Endothelial cell of umbilical vein (primary cell): Measurements from ENCODE around the gene CPLANE2. TPM values are rescaled to one million over a fixed set of nuclear protein-coding genes. Genes with fewer than 3 reads are reported as not detected.

Source experiments
- BruUV-seq: library from RNA; stranded (reverse); fragments of 400-500 nt; replicated peaks from 2 replicates; lab custom pipeline; 2021; lab: Mats Ljungman, UMichigan
- CTCF ChIA-PET: fragments of 300-600, 350-600 bp; sonication (Branson Sonifier 250); formaldehyde crosslinking; loops from one replicate; lab custom pipeline; 2021; ENCODE audit warnings: antibody characterized with exemption, inconsistent platforms; lab: Charles Lee
- POLR2A ChIA-PET: fragments of 300-600, 350-600 bp; sonication (Branson Sonifier 250); formaldehyde crosslinking; loops from one replicate; lab custom pipeline; 2021; ENCODE audit warnings: antibody characterized with exemption, inconsistent platforms; lab: Charles Lee
- DNase-seq: peaks from one replicate; pipeline ENCODE4 v3.0.0-alpha.2; 2011; ENCODE audit warnings: low read depth, low spot score
- FAIRE-seq: peaks from 2 replicates; lab custom pipeline; 2011; peaks lifted over from hg19 to GRCh38; lab: Jason Lieb, UNC
- H2AFZ ChIP-seq: 2 replicates; pipeline ENCODE4 v1.6.0; 2012; ENCODE audit warnings: low read depth, low read length, control low read depth, inconsistent platforms
- H3K27ac ChIP-seq: 2 replicates; pipeline ENCODE4 v1.5.1; 2011; ENCODE audit warnings: low read depth, mild to moderate bottlenecking, control low read depth, low read length, moderate library complexity; ENCODE audit not compliant: insufficient read depth
- H3K27me3 ChIP-seq, 2 experiments: 2 replicates each; pipeline versions ENCODE4 v1.6.0 to v1.6.1; 2011; ENCODE audit warnings: low read length in 2 of 2, mixed read lengths in 1 of 2; ENCODE audit not compliant: control insufficient read depth in 2 of 2, insufficient read depth in 2 of 2
- H3K36me3 ChIP-seq, 2 experiments: 2 replicates in 1 of 2; 3 replicates in 1 of 2; pipeline ENCODE4 v1.5.1; 2011; ENCODE audit warnings: low read length in 2 of 2, mild to moderate bottlenecking in 1 of 2, moderate library complexity in 1 of 2; ENCODE audit not compliant: control insufficient read depth in 2 of 2, insufficient read depth in 2 of 2; ENCODE audit errors: extremely low read depth in 1 of 2
- H3K4me1 ChIP-seq: 3 replicates; pipeline ENCODE4 v1.5.1; 2011; ENCODE audit warnings: mild to moderate bottlenecking, low read length; ENCODE audit not compliant: control insufficient read depth, insufficient read depth; ENCODE audit errors: extremely low read depth
- H3K4me2 ChIP-seq: 2 replicates; pipeline ENCODE4 v1.6.1; 2011; ENCODE audit warnings: low read length, control low read depth, mixed read lengths; ENCODE audit not compliant: insufficient read depth
- H3K4me3 ChIP-seq, 3 experiments: fragments of 200-600 bp in 1 of 3; sonication (generic), shearing (Covaris generic) in 1 of 3; replicated peaks in 1 of 3; 2 replicates each; pipeline ENCODE4 v1.5.1; 2011 to 2016; ENCODE audit warnings: control low read depth in 3 of 3, low read length in 3 of 3, mild to moderate bottlenecking in 2 of 3, inconsistent platforms in 1 of 3, low read depth in 1 of 3, moderate library complexity in 1 of 3; ENCODE audit not compliant: insufficient read depth in 1 of 3
- H3K79me2 ChIP-seq: 2 replicates; pipeline ENCODE4 v1.6.0; 2012; ENCODE audit warnings: low read length, inconsistent platforms; ENCODE audit not compliant: control insufficient read depth, insufficient read depth
- H3K9ac ChIP-seq: replicated peaks from 2 replicates; pipeline ENCODE3; 2011; ENCODE audit warnings: low read length, control low read depth; ENCODE audit not compliant: insufficient read depth; ENCODE audit errors: extremely low read depth
- H3K9me1 ChIP-seq: replicated peaks from 3 replicates; pipeline ENCODE4 v1.6.0; 2011; ENCODE audit warnings: mild to moderate bottlenecking, low read length; ENCODE audit not compliant: control insufficient read depth, insufficient read depth; ENCODE audit errors: extremely low read depth
- H3K9me3 ChIP-seq: replicated peaks from 2 replicates; pipeline ENCODE4 v1.5.1; 2012; ENCODE audit warnings: low read length, inconsistent platforms; ENCODE audit not compliant: control insufficient read depth, insufficient read depth
- H4K20me1 ChIP-seq: replicated peaks from 2 replicates; pipeline ENCODE3; 2011; ENCODE audit warnings: mild to moderate bottlenecking, low read length; ENCODE audit not compliant: control insufficient read depth, insufficient read depth; ENCODE audit errors: extremely low read depth
- CTCF ChIP-seq, 2 donors: IDR thresholded peaks; 1 replicate in 1 of 2; 2 replicates in 1 of 2; pipeline ENCODE4 v1.5.1; 2011; ENCODE audit warnings: low read length in 2 of 2, mild to moderate bottlenecking in 2 of 2, moderate library complexity in 2 of 2, control low read depth in 1 of 2, inconsistent platforms in 1 of 2, low read depth in 1 of 2; ENCODE audit not compliant: insufficient read depth in 1 of 2; ENCODE audit errors: extremely low read depth in 1 of 2
- EZH2 ChIP-seq: IDR thresholded peaks from 2 replicates; pipeline ENCODE4 v1.6.1; 2012; ENCODE audit warnings: borderline replicate concordance, low read depth, mild to moderate bottlenecking, moderate library complexity, low read length, inconsistent platforms; ENCODE audit not compliant: severe bottlenecking
- FOS ChIP-seq: IDR thresholded peaks from 2 replicates; pipeline ENCODE4 v1.6.1; 2011; ENCODE audit warnings: mild to moderate bottlenecking, low read length, moderate library complexity, borderline replicate concordance; ENCODE audit not compliant: insufficient read depth
- GATA2 ChIP-seq: IDR thresholded peaks from 2 replicates; pipeline ENCODE4 v1.7.0; 2011; ENCODE audit warnings: low read depth, mild to moderate bottlenecking, moderate library complexity, mixed read lengths, low read length; ENCODE audit not compliant: insufficient read length, insufficient read depth
- JUN ChIP-seq: IDR thresholded peaks from 2 replicates; pipeline ENCODE4 v1.6.1; 2011; ENCODE audit warnings: borderline replicate concordance, low read depth; ENCODE audit not compliant: insufficient read length, insufficient read depth
- MAX ChIP-seq: IDR thresholded peaks from 2 replicates; pipeline ENCODE4 v1.6.1; 2011; ENCODE audit not compliant: insufficient read depth, insufficient read length
- MYC ChIP-seq: IDR thresholded peaks from one replicate; pipeline ENCODE4 v1.6.1; 2011; ENCODE audit warnings: mild to moderate bottlenecking, low read depth, low read length
- POLR2A ChIP-seq: IDR thresholded peaks from 2 replicates; pipeline ENCODE4 v1.6.1; 2012; ENCODE audit warnings: low read depth, mild to moderate bottlenecking, control low read depth, low read length
- POLR2AphosphoS5 ChIP-seq: IDR thresholded peaks from 2 replicates; pipeline ENCODE4 v1.6.1; 2012; ENCODE audit warnings: low read depth, mild to moderate bottlenecking, control low read depth, low read length, moderate library complexity; ENCODE audit not compliant: insufficient read depth
- dilution Hi-C: fragments of 300-500 bp; cut with MboI; formaldehyde crosslinking; loops from one replicate; pipeline ENCODE4 v1.15.0; 2019; ENCODE audit warnings: low sequenced_read_pairs; ENCODE audit not compliant: extremely low pct_ligation_motif_present
- intact Hi-C: fragments of 100-400 bp; cut with micrococcal nuclease; formaldehyde crosslinking; loops from one replicate; pipeline ENCODE4 v1.10.0; 2022
- polyA plus RNA-seq, 4 experiments: library from polyadenylated mRNA; depleted of rRNA in 3 of 4; stranded (reverse) in 3 of 4; unstranded in 1 of 4; fragments of >200 nt; gene quantifications; 2 replicates each; pipeline versions ENCODE4 v1.2.1 to v1.2.3, GENCODE V29; 2011 to 2012; ENCODE audit warnings: missing spikeins in 1 of 4
- total RNA-seq: library from RNA; stranded (reverse); gene quantifications from 2 replicates; pipeline ENCODE4 v1.2.3, GENCODE V29; 2021

Gene CPLANE2
- total and polyA plus RNA-seq, 2 donors (not counting 3 experiments of a cell fraction or from before 2014, with no cell fraction given): 3.9 to 4.6 TPM

- ChIA-PET CTCF (interaction anchor here (1.2 kb wide), 1 partner anchor 87 kb away, joined by 3 read pairs; no protein-coding TSS in a partner anchor), POLR2A (interaction anchor here (0.7 kb wide), 1 partner anchor 14 kb away, joined by 3 read pairs; no protein-coding TSS in a partner anchor)
- DNase-seq: no peak
- Histone ChIP-seq H2AFZ (no peak overlapping the region), H4K20me1 (no peaks in the 10 kb centered on the region), H3K9me1 (no peaks in the 10 kb centered on the region), H3K4me3 (no peak overlapping the region), H3K79me2 (no peaks in the 10 kb centered on the region), H3K27me3 (no peaks in the 10 kb centered on the region), H3K9ac (no peak overlapping the region), H3K27ac (no peak overlapping the region), H3K4me1 (peaks cover 7% of the 10 kb centered on the region), H3K36me3 (peaks cover 0 to 4% of the 10 kb centered on the region in 2 experiments), H3K4me2 (no peak overlapping the region), H3K9me3 (no peaks in the 10 kb centered on the region)
- BruUV-seq: no TSS peak
- dilution Hi-C loops (no loop called here), intact Hi-C loops (no loop called here)
- TF ChIP-seq MYC (no peak), MAX (no peak), POLR2A (no peak), FOS (no peak), GATA2 (no peak), CTCF (IDR thresholded peaks at IDR 0.05; ENCODE audit: extremely low read depth in 1 of 2, insufficient read depth in 1 of 2, low read depth in 1 of 2, low read length in 2 of 2) (no peak), EZH2 (no peak), JUN (no peak), POLR2AphosphoS5 (no peak)
- no peak for FAIRE-seq
Measured at GRCh38 chr1:16276302-16277030, 39.5 kb upstream of the CPLANE2 start.
